GM18867 (cell line): Measurements from ENCODE around the gene UBC.
"Not testable (repeated sequence)": the region's sequence is repeated elsewhere in the genome, so short reads cannot be mapped to it uniquely, and the experiment has no call there.

Experiments used
- ATAC-seq: cut with Tn5 transposase; IDR thresholded peaks from one replicate; pipeline ENCODE4 v1.9.1; 2021; ENCODE audit warnings: mild to moderate bottlenecking, moderate library complexity; ENCODE audit not compliant: unreplicated experiment

The UBC gene

GRCh38 chr12:124938108-124938507 is 23.7 kb upstream of the UBC start:
- ATAC-seq = no peak

GRCh38 chr12:124931528-124931927 is 17.1 kb upstream of the UBC start:
- ATAC-seq = not testable (repeated sequence)

- no peak for ATAC-seq
Measured at GRCh38 chr12:124930586-124930985, 16.1 kb upstream of the UBC start.

- ATAC-seq = no peak
Measured at GRCh38 chr12:124929649-124930419, 15.4 kb upstream of the UBC start.

- no peak for ATAC-seq
Measured at GRCh38 chr12:124928912-124929530, 14.6 kb upstream of the UBC start.

- ATAC-seq = peak; percentile 35
Measured at GRCh38 chr12:124928095-124928911, 13.9 kb upstream of the UBC start.

- ATAC-seq = peak; percentile 64
Measured at GRCh38 chr12:124927201-124928094, 13.0 kb upstream of the UBC start.

- ATAC-seq = not testable (repeated sequence)
Measured at GRCh38 chr12:124925782-124926181, 11.3 kb upstream of the UBC start.

GRCh38 chr12:124925117-124925516 is 10.7 kb upstream of the UBC start:
- ATAC-seq = no peak

- ATAC-seq = no peak
Measured at GRCh38 chr12:124923905-124924734, 9.7 kb upstream of the UBC start.

- ATAC-seq = peak; percentile 46
Measured at GRCh38 chr12:124921200-124922031, 7.0 kb upstream of the UBC start.

GRCh38 chr12:124920353-124920935 is 6.0 kb upstream of the UBC start:
- ATAC-seq = no peak

GRCh38 chr12:124919521-124920352 is 5.3 kb upstream of the UBC start:
- ATAC-seq = no peak

- not testable (repeated sequence) for ATAC-seq
Measured at GRCh38 chr12:124918622-124918988, 4.2 kb upstream of the UBC start.

- no peak for ATAC-seq
Measured at GRCh38 chr12:124917841-124918621, 3.6 kb upstream of the UBC start.

- peak; percentile 42 for ATAC-seq
Measured at GRCh38 chr12:124917135-124917840, 2.8 kb upstream of the UBC start.
